IMR-90 (cell line): ENCODE data around the gene DYNLT4. TPM values are rescaled to one million over a fixed set of nuclear protein-coding genes. Genes with fewer than 3 reads are reported as not detected.
A peak's percentile ranks its signal among the peaks of the same experiment; 100 is the strongest.

Source experiments
- ATAC-seq: fragments of 200-7000 bp; cut with Tn5 transposase; 2 replicates; pipeline ENCODE4 v1.9.1; 2020; ENCODE audit warnings: low read depth, mild to moderate bottlenecking, moderate library complexity
- Bru-seq: library from RNA; stranded (reverse); fragments of 400-500 nt; gene quantifications from one replicate; lab custom pipeline; 2021; lab: Mats Ljungman, UMichigan
- BruChase-seq, 2 experiments: library from RNA; stranded (reverse); fragments of 400-500 nt; gene quantifications; one replicate each; lab custom pipeline; 2021; lab: Mats Ljungman, UMichigan
- BruUV-seq: library from RNA; stranded (reverse); fragments of 400-500 nt; replicated peaks from 2 replicates; lab custom pipeline; 2021; lab: Mats Ljungman, UMichigan
- CTCF ChIA-PET: fragments of 300-600 bp; formaldehyde crosslinking; extraction: SDS; loops from one replicate; lab custom pipeline; 2021; ENCODE audit warnings: antibody characterized with exemption; lab: Yijun Ruan, JAX
- POLR2A ChIA-PET: fragments of 300-600 bp; sonication (Branson Sonifier 250); formaldehyde crosslinking; loops from one replicate; lab custom pipeline; 2022; ENCODE audit warnings: antibody characterized with exemption; ENCODE audit not compliant: unreplicated experiment; lab: Charles Lee
- DNase-seq: peaks from one replicate; pipeline ENCODE4 v3.0.0; 2013
- H2AFZ ChIP-seq: replicated peaks from 2 replicates; pipeline ENCODE3; 2013; ENCODE audit warnings: low read length, mild to moderate bottlenecking; ENCODE audit not compliant: poor library complexity
- H2AK5ac ChIP-seq: 2 replicates; pipeline ENCODE4 v1.6.1; 2013; ENCODE audit warnings: low read depth, low read length, inconsistent platforms
- H2AK9ac ChIP-seq: replicated peaks from 2 replicates; pipeline ENCODE3; 2013; ENCODE audit warnings: mild to moderate bottlenecking, low read depth, low read length, moderate library complexity; ENCODE audit not compliant: poor library complexity
- H2BK120ac ChIP-seq: 2 replicates; pipeline ENCODE4 v1.6.1; 2013; ENCODE audit warnings: low read depth, low read length, inconsistent platforms
- H2BK15ac ChIP-seq: 3 replicates; pipeline ENCODE4 v1.6.1; 2013; ENCODE audit warnings: low read depth, low read length, inconsistent platforms
- H2BK20ac ChIP-seq: 2 replicates; pipeline ENCODE4 v1.6.1; 2013; ENCODE audit warnings: low read depth, mild to moderate bottlenecking, inconsistent platforms, low read length, moderate library complexity
- H2BK5ac ChIP-seq: 2 replicates; pipeline ENCODE4 v1.6.1; 2013; ENCODE audit warnings: mild to moderate bottlenecking, low read depth, low read length, inconsistent platforms; ENCODE audit not compliant: poor library complexity, severe bottlenecking
- H3K14ac ChIP-seq: replicated peaks from 2 replicates; pipeline ENCODE4 v1.6.1; 2013; ENCODE audit warnings: low read depth, low read length, inconsistent platforms
- H3K18ac ChIP-seq: 2 replicates; pipeline ENCODE4 v1.6.1; 2013; ENCODE audit warnings: low read depth, low read length, control low read depth
- H3K23ac ChIP-seq: 2 replicates; pipeline ENCODE4 v1.6.1; 2013; ENCODE audit warnings: low read depth, low read length, inconsistent platforms
- H3K27ac ChIP-seq: 2 replicates; pipeline ENCODE4 v1.5.1; 2013; ENCODE audit warnings: mild to moderate bottlenecking, control low read depth, low read length; ENCODE audit not compliant: insufficient read depth
- H3K27me3 ChIP-seq: 2 replicates; pipeline ENCODE4 v1.6.1; 2013; ENCODE audit warnings: low read length; ENCODE audit not compliant: control insufficient read depth, insufficient read depth
- H3K36me3 ChIP-seq: 2 replicates; pipeline ENCODE4 v1.6.1; 2013; ENCODE audit warnings: low read length, mixed read lengths; ENCODE audit not compliant: control insufficient read depth, insufficient read depth
- H3K4ac ChIP-seq: 2 replicates; pipeline ENCODE4 v1.6.1; 2013; ENCODE audit warnings: low read depth, low read length, inconsistent platforms
- H3K4me1 ChIP-seq: 2 replicates; pipeline ENCODE4 v1.6.1; 2013; ENCODE audit warnings: low read length, mixed read lengths; ENCODE audit not compliant: control insufficient read depth, insufficient read depth
- H3K4me2 ChIP-seq: 2 replicates; pipeline ENCODE4 v1.6.1; 2013; ENCODE audit warnings: low read depth, mild to moderate bottlenecking, control low read depth, low read length, moderate library complexity
- H3K4me3 ChIP-seq: 2 replicates; pipeline ENCODE4 v1.5.1; 2013; ENCODE audit warnings: low read depth, mild to moderate bottlenecking, control low read depth, low read length, moderate library complexity; ENCODE audit not compliant: insufficient read depth
- H3K56ac ChIP-seq: 2 replicates; pipeline ENCODE4 v1.6.1; 2013; ENCODE audit warnings: low read length, inconsistent platforms; ENCODE audit not compliant: insufficient read depth; ENCODE audit errors: extremely low read depth
- H3K79me1 ChIP-seq, 2 experiments: 2 replicates each; pipeline ENCODE4 v1.6.1; 2013; ENCODE audit warnings: low read length in 2 of 2, inconsistent platforms in 1 of 2, low read depth in 1 of 2
- H3K9ac ChIP-seq: 2 replicates; pipeline ENCODE4 v1.6.1; 2013; ENCODE audit warnings: low read depth, low read length, control low read depth
- H3K9me1 ChIP-seq: 2 replicates; pipeline ENCODE4 v1.6.1; 2013; ENCODE audit warnings: low read length, inconsistent platforms; ENCODE audit not compliant: insufficient read depth
- H3K9me3 ChIP-seq: 2 replicates; pipeline ENCODE4 v1.6.1; 2013; ENCODE audit warnings: low read length; ENCODE audit not compliant: control insufficient read depth, insufficient read depth
- H4K20me1 ChIP-seq: 2 replicates; pipeline ENCODE4 v1.6.1; 2013; ENCODE audit warnings: low read length, inconsistent platforms; ENCODE audit not compliant: insufficient read depth
- H4K5ac ChIP-seq: 2 replicates; pipeline ENCODE4 v1.6.1; 2013; ENCODE audit warnings: mild to moderate bottlenecking, low read depth, low read length, control low read depth
- H4K8ac ChIP-seq, 2 experiments: 2 replicates each; pipeline ENCODE4 v1.6.1; 2013; ENCODE audit warnings: low read depth in 2 of 2, low read length in 2 of 2, control low read depth in 1 of 2, inconsistent platforms in 1 of 2
- H4K91ac ChIP-seq: 2 replicates; pipeline ENCODE4 v1.6.1; 2013; ENCODE audit warnings: low read depth, low read length, inconsistent platforms; ENCODE audit not compliant: insufficient read depth
- FOS ChIP-seq: fragments of 150-350 bp; IDR thresholded peaks from 2 replicates; pipeline ENCODE4 v1.6.1; 2016; ENCODE audit warnings: low read depth, low read length
- MAZ ChIP-seq: IDR thresholded peaks from 2 replicates; pipeline ENCODE4 v1.6.1; 2012; ENCODE audit warnings: low read depth, mild to moderate bottlenecking, low read length, improper control_type of control experiment, moderate library complexity, borderline replicate concordance
- NFE2L2 ChIP-seq: fragments of 150-350 bp; IDR thresholded peaks from 2 replicates; pipeline ENCODE4 v1.6.1; 2016; ENCODE audit warnings: low read depth, mild to moderate bottlenecking, low read length
- WGBS, 2 experiments: methylation state at CpG; one replicate each; pipeline versions ENCODE4 v1.1.5 to v1.1.7; 2013; ENCODE audit warnings: missing lambda C conversion rate in 2 of 2; ENCODE audit not compliant: insufficient read length in 1 of 2; ENCODE audit errors: extremely low coverage in 2 of 2; 5-methylcytosine and 5-hydroxymethylcytosine counted together
- dilution Hi-C: fragments of 300-500 bp; cut with HindIII; formaldehyde crosslinking; loops from one replicate; pipeline ENCODE4 v1.14.3; 2018; ENCODE audit warnings: low sequenced_read_pairs; ENCODE audit not compliant: unreplicated experiment
- in situ Hi-C: fragments of 300-500 bp; cut with MboI; formaldehyde crosslinking; loops from 3 replicates; pipeline ENCODE4 v1.14.3; 2019; ENCODE audit warnings: low sequenced_read_pairs, inconsistent platforms, mixed read lengths
- intact Hi-C: fragments of 100-400 bp; cut with micrococcal nuclease; formaldehyde crosslinking; loops from 2 replicates; pipeline ENCODE4 v1.10.0; 2022
- long read RNA-seq: library from polyadenylated mRNA; unstranded; transcript quantifications from one replicate; pipeline ENCODE4 v2.0.0, GENCODE V29; 2021; ENCODE audit not compliant: unreplicated experiment
- polyA plus RNA-seq, 3 experiments: library from polyadenylated mRNA; depleted of rRNA; stranded (reverse); fragments of >200 nt; gene quantifications; 2 replicates each; pipeline ENCODE4 v1.2.3, GENCODE V29; 2012; ENCODE audit warnings: low replicate concordance in 1 of 3
- total RNA-seq: library from RNA; depleted of rRNA; stranded (reverse); fragments of >200 nt; gene quantifications from 2 replicates; pipeline ENCODE4 v1.2.3, GENCODE V29; 2012; rRNA removed

The DYNLT4 gene, protein sequence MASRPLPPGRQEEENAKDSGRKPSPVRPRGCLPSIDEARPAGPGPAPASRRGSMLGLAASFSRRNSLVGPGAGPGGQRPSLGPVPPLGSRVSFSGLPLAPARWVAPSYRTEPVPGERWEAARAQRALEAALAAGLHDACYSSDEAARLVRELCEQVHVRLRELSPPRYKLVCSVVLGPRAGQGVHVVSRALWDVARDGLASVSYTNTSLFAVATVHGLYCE
- 0.56 TPM in 1 of 2 replicates, not detected in the other for total RNA-seq
- polyA plus RNA-seq (2012; rRNA removed), result not detected in 2 replicates
- polyA plus RNA-seq (2012; cell fraction: cytosol; rRNA removed), result 0.08 and 0.25 TPM in 2 replicates
- 0.34 TPM in 1 of 2 replicates, not detected in the other for polyA plus RNA-seq (2012; cell fraction: nucleus; rRNA removed; ENCODE audit: low replicate concordance)
- percentile 15 among the genes with signal in this experiment for Bru-seq, nascent RNA
- BruChase-seq, experiment 1, labeled RNA remaining after a 6-hour chase, result not detected
- not detected for BruChase-seq, experiment 2, labeled RNA remaining after a 2-hour chase
- long read RNA-seq, partial matches to known transcripts, result 0 of 1 reads
- long read RNA-seq, other reads (novel, unspliced or antisense), result 0 of 1 reads

DNA sequence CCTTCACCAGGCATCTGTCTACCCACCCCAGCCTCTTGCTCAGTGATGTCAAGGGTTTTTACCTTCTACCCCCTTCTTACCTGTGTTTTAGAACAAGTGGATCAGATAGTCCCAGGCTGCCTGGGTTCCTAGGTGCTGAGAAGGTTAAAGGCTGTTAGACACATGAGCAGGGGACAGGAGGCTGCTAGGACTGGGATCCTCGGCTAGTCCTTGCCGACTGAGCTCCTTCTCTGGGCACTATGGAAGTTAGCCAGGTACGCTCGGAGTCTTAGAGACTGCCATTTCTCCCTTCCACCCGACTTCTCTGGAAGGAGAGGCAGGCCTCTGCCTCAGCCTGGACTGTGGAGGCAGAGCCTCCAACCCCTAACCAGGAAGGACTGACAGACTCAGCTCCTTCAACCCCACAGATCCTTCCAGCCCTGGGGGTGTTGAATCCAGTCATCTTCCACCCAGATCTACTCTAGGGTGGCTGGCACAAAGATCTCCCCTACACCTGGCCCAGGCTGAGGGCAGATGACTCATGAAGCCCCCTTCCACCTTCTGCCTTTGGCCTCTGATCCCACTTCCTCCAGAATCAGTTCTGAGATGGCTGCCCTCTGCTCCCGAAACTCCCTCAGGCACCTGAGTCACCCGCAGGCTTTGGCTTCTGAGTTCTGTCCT is at the start of gene DYNLT4:
DYNLT4 (minus strand) TSS at position 648 of the 660 bp plus-strand sequence. CDS start 683 bp downstream, outside the sequence.
- H3K4me1 ChIP-seq, result peaks cover 55% of the 10 kb centered on the region
- WGBS, 2 experiments, result no CpG with 5 or more reads among the region's 7 CpGs
- H4K5ac ChIP-seq, result peak within 1 kb of the TSS; percentile 95
- peak within 1 kb of the TSS; percentile 96 for H3K9ac ChIP-seq
- peak within 1 kb of the TSS; percentile 100 for H4K91ac ChIP-seq
- intact Hi-C loops (loop anchor here (5.0 to 10.0 kb wide), 2 partner anchors 75 to 498 kb away; partner anchors contain the start of gene RNU5D-1), in situ Hi-C loops (no loop called here), dilution Hi-C loops (no loop called here)
- TF ChIP-seq MAZ (no peak), FOS (peak; percentile 62; the same call in 1 of the 2 replicates), NFE2L2 (0 out of 2 replicates have a peak, but pooled peaks have one; percentile 30)
- H3K9me3 ChIP-seq, result no peaks in the 10 kb centered on the region
- peak within 1 kb of the TSS; percentile 99 for H2AK5ac ChIP-seq
- H4K20me1 ChIP-seq, result peaks cover 21% of the 10 kb centered on the region
- H3K9me1 ChIP-seq, result peaks cover 35% of the 10 kb centered on the region
- H3K27me3 ChIP-seq, result no peaks in the 10 kb centered on the region
- peaks cover 30 to 73% of the 10 kb centered on the region in 2 experiments for H3K79me1 ChIP-seq
- peak within 1 kb of the TSS; percentile 98 for H2BK120ac ChIP-seq
- H3K23ac ChIP-seq, result peak within 1 kb of the TSS; percentile 96
- ChIA-PET POLR2A (interaction anchor here (3.7 kb wide), 1 partner anchor 11 kb away, joined by 30 read pairs; no protein-coding TSS in a partner anchor), CTCF (no interaction called here)
- H3K56ac ChIP-seq, result peak within 1 kb of the TSS; percentile 96
- ATAC-seq (no peak), DNase-seq (no peak)
- H3K18ac ChIP-seq, result peak within 1 kb of the TSS; percentile 96
- peak within 1 kb of the TSS; percentile 94 to 99 for H4K8ac ChIP-seq
- H3K36me3 ChIP-seq, result peaks cover 38% of the 10 kb centered on the region
- H2AFZ ChIP-seq, result peak within 1 kb of the TSS; percentile 65
- no peak within 1 kb of the TSS for H3K4me3 ChIP-seq
- peak within 1 kb of the TSS; percentile 100 for H3K4ac ChIP-seq
- peak within 1 kb of the TSS; percentile 86 for H3K27ac ChIP-seq
- H2BK15ac ChIP-seq, result peak within 1 kb of the TSS; percentile 96
- peak within 1 kb of the TSS; percentile 99 for H2AK9ac ChIP-seq
- H3K14ac ChIP-seq, result peak within 1 kb of the TSS; percentile 97
- peak within 1 kb of the TSS; percentile 95 for H2BK20ac ChIP-seq
- peak within 1 kb of the TSS; percentile 60 for H3K4me2 ChIP-seq
- BruUV-seq, result no TSS peak
- peak within 1 kb of the TSS; percentile 99 for H2BK5ac ChIP-seq
